Subcutaneous abdominal adipose tissue (tissue), 5 donors: Measurements from ENCODE around the gene SREBF2.

Experiments used
- H3K27ac ChIP-seq: one replicate; pipeline ENCODE4 v1.7.0; 2013; ENCODE audit warnings: low read depth, mild to moderate bottlenecking, inconsistent platforms, low read length, moderate library complexity
- H3K27me3 ChIP-seq, 5 donors: one replicate each; pipeline ENCODE4 v1.7.0; 2013; ENCODE audit warnings: low read length in 5 of 5, inconsistent platforms in 1 of 5; ENCODE audit not compliant: control insufficient read depth in 5 of 5, insufficient read depth in 4 of 5
- H3K36me3 ChIP-seq, 5 donors: one replicate each; pipeline ENCODE4 v1.7.0; 2013; ENCODE audit warnings: low read length in 5 of 5; ENCODE audit not compliant: control insufficient read depth in 5 of 5, insufficient read depth in 5 of 5
- H3K4me1 ChIP-seq, 5 donors: one replicate each; pipeline ENCODE4 v1.7.0; 2013; ENCODE audit warnings: low read length in 5 of 5, mild to moderate bottlenecking in 3 of 5, moderate library complexity in 1 of 5; ENCODE audit not compliant: control insufficient read depth in 5 of 5, insufficient read depth in 5 of 5
- H3K4me3 ChIP-seq, 5 donors: one replicate each; pipeline ENCODE4 v1.7.0; 2013; ENCODE audit warnings: low read length in 5 of 5, low read depth in 1 of 5
- H3K9ac ChIP-seq, 5 donors: one replicate each; pipeline ENCODE4 v1.7.0; 2013; ENCODE audit warnings: low read length in 5 of 5, mild to moderate bottlenecking in 4 of 5, moderate library complexity in 3 of 5
- H3K9me3 ChIP-seq, 5 donors: one replicate each; pipeline ENCODE4 v1.7.0; 2013; ENCODE audit warnings: low read length in 5 of 5; ENCODE audit not compliant: control insufficient read depth in 5 of 5
- donor health status: healthy.
- donor health status: healthy.
- donor health status: healthy.
- donor health status: healthy.
- donor health status: healthy.

Gene SREBF2

GRCh38 chr22:41929418-41929810 lies 96.5 kb downstream of the SREBF2 start:
- peaks cover 0 to 12% (median 4%) of the 10 kb centered on the region in 5 donors for H3K4me1 ChIP-seq
- H3K36me3 ChIP-seq: no peaks in the 10 kb centered on the region
- peaks cover 8 to 17% (median 10%) of the 10 kb centered on the region in 5 donors for H3K27me3 ChIP-seq
- H3K27ac ChIP-seq: no peak overlapping the region
- no peak overlapping the region for H3K9ac ChIP-seq
- no peaks in the 10 kb centered on the region for H3K9me3 ChIP-seq
- no peak overlapping the region for H3K4me3 ChIP-seq

GRCh38 chr22:41931701-41932269 lies 98.9 kb downstream of the SREBF2 start:
- Histone ChIP-seq H3K4me3 (no peak overlapping the region), H3K27me3 (peaks cover 0 to 5% (median 0%) of the 10 kb centered on the region in 5 donors), H3K27ac (no peak overlapping the region), H3K9me3 (no peaks in the 10 kb centered on the region), H3K4me1 (peaks cover 0 to under 1% (median 0%) of the 10 kb centered on the region in 5 donors), H3K36me3 (no peaks in the 10 kb centered on the region), H3K9ac (no peak overlapping the region)

GRCh38 chr22:41932353-41932752 lies 99.4 kb downstream of the SREBF2 start:
- H3K27ac ChIP-seq: no peak overlapping the region
- peaks cover 0 to 5% (median 0%) of the 10 kb centered on the region in 5 donors for H3K27me3 ChIP-seq
- H3K9me3 ChIP-seq: no peaks in the 10 kb centered on the region
- no peaks in the 10 kb centered on the region for H3K36me3 ChIP-seq
- no peak overlapping the region for H3K4me3 ChIP-seq
- no peaks in the 10 kb centered on the region for H3K4me1 ChIP-seq
- no peak overlapping the region for H3K9ac ChIP-seq

- no peaks in the 10 kb centered on the region for H3K36me3 ChIP-seq
- H3K9ac ChIP-seq: no peak overlapping the region
- H3K27me3 ChIP-seq: no peaks in the 10 kb centered on the region
- H3K9me3 ChIP-seq: no peaks in the 10 kb centered on the region
- H3K27ac ChIP-seq: no peak overlapping the region
- no peak overlapping the region for H3K4me3 ChIP-seq
- H3K4me1 ChIP-seq: no peaks in the 10 kb centered on the region
These were observed 100.7 kb downstream of the SREBF2 start for GRCh38 chr22:41933411-41934177.

GRCh38 chr22:41934284-41935014 lies 101.5 kb downstream of the SREBF2 start:
- Histone ChIP-seq H3K4me1 (no peaks in the 10 kb centered on the region), H3K4me3 (no peak overlapping the region), H3K27me3 (no peaks in the 10 kb centered on the region), H3K27ac (no peak overlapping the region), H3K36me3 (no peaks in the 10 kb centered on the region), H3K9me3 (no peaks in the 10 kb centered on the region), H3K9ac (no peak overlapping the region)

- no peaks in the 10 kb centered on the region for H3K9me3 ChIP-seq
- no peaks in the 10 kb centered on the region for H3K4me1 ChIP-seq
- H3K9ac ChIP-seq: no peak overlapping the region
- H3K27me3 ChIP-seq: no peaks in the 10 kb centered on the region
- H3K36me3 ChIP-seq: no peaks in the 10 kb centered on the region
- H3K4me3 ChIP-seq: no peak overlapping the region
- no peak overlapping the region for H3K27ac ChIP-seq
These were observed 102.1 kb downstream of the SREBF2 start for GRCh38 chr22:41935015-41935351.

GRCh38 chr22:41935509-41935908 lies 102.6 kb downstream of the SREBF2 start:
- Histone ChIP-seq H3K36me3 (no peaks in the 10 kb centered on the region), H3K27ac (no peak overlapping the region), H3K4me1 (no peaks in the 10 kb centered on the region), H3K9ac (no peak overlapping the region), H3K4me3 (no peak overlapping the region), H3K27me3 (no peaks in the 10 kb centered on the region), H3K9me3 (no peaks in the 10 kb centered on the region)

GRCh38 chr22:41936894-41937169 lies 103.9 kb downstream of the SREBF2 start:
- H3K4me3 ChIP-seq: no peak overlapping the region
- H3K9me3 ChIP-seq: no peaks in the 10 kb centered on the region
- no peak overlapping the region for H3K27ac ChIP-seq
- no peaks in the 10 kb centered on the region for H3K36me3 ChIP-seq
- no peak overlapping the region for H3K9ac ChIP-seq
- H3K27me3 ChIP-seq: no peaks in the 10 kb centered on the region
- peaks cover 0 to 7% (median 0%) of the 10 kb centered on the region in 5 donors for H3K4me1 ChIP-seq

GRCh38 chr22:41939981-41940831 lies 107.3 kb downstream of the SREBF2 start:
- Histone ChIP-seq H3K9ac (no peak overlapping the region), H3K9me3 (no peaks in the 10 kb centered on the region), H3K27me3 (no peaks in the 10 kb centered on the region), H3K4me3 (no peak overlapping the region), H3K27ac (no peak overlapping the region), H3K4me1 (peaks cover 0 to 7% (median 0%) of the 10 kb centered on the region in 5 donors), H3K36me3 (no peaks in the 10 kb centered on the region)
